Sigmoid colon (tissue), 4 donors: ENCODE data around the gene HECTD4.

ENCODE experiments used
- EP300 ChIP-seq, 4 donors: sonication (generic); formaldehyde crosslinking; IDR thresholded peaks; one replicate each; pipeline ENCODE4 v1.6.1; 2017; ENCODE audit warnings: antibody characterized with exemption in 4 of 4
- POLR2A ChIP-seq, 2 donors: fragments of 450-650 bp; IDR thresholded peaks; one replicate each; pipeline ENCODE4 v1.6.1; 2016; ENCODE audit warnings: antibody characterized with exemption in 2 of 2, mild to moderate bottlenecking in 2 of 2, moderate library complexity in 2 of 2
- POLR2AphosphoS5 ChIP-seq, 4 donors: sonication (generic); formaldehyde crosslinking; IDR thresholded peaks; one replicate each; pipeline ENCODE4 v1.6.1; 2017; ENCODE audit warnings: antibody characterized with exemption in 4 of 4
- TF ChIP-seq, protein P1 (sequence below), 4 experiments: fragments of 450-650 bp in 3 of 4; fragments of 200-600 bp in 1 of 4; IDR thresholded peaks; one replicate each; pipeline ENCODE4 v1.5.1; 2016 to 2019; ENCODE audit warnings: antibody characterized with exemption in 4 of 4, mild to moderate bottlenecking in 3 of 4, moderate library complexity in 2 of 4

DNA sequence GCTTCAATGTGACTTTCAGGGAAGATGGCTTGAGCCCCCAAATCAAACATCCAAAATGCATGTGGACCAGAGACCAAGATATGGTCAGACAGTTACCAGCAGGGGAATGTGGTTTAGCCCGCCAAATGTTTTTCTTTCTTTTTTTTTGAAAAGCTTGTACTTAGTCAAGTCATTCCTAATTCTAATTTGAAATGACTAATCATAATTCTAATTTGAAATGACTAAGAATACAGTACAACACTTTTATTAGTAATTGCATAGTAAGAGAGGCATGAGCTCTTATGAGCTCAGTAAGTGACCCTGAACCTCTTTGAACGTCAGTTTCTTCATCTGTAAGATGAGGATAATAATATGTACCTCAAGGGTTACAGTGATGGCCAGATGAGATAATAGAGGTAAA is 72.4 kb downstream of the HECTD4 start:
- no peak for TF ChIP-seq EP300 (IDR thresholded peaks at IDR 0.05)
- TF ChIP-seq POLR2A (IDR thresholded peaks at IDR 0.05): no peak
- TF ChIP-seq, protein P1, sequence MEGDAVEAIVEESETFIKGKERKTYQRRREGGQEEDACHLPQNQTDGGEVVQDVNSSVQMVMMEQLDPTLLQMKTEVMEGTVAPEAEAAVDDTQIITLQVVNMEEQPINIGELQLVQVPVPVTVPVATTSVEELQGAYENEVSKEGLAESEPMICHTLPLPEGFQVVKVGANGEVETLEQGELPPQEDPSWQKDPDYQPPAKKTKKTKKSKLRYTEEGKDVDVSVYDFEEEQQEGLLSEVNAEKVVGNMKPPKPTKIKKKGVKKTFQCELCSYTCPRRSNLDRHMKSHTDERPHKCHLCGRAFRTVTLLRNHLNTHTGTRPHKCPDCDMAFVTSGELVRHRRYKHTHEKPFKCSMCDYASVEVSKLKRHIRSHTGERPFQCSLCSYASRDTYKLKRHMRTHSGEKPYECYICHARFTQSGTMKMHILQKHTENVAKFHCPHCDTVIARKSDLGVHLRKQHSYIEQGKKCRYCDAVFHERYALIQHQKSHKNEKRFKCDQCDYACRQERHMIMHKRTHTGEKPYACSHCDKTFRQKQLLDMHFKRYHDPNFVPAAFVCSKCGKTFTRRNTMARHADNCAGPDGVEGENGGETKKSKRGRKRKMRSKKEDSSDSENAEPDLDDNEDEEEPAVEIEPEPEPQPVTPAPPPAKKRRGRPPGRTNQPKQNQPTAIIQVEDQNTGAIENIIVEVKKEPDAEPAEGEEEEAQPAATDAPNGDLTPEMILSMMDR (IDR thresholded peaks at IDR 0.05): no peak
- TF ChIP-seq POLR2AphosphoS5 (IDR thresholded peaks at IDR 0.05): no peak
